ENCODE measurements around the gene SLC6A19.

Gene SLC6A19

GRCh38 chr5:1244255-1244654 is 42.9 kb downstream of the SLC6A19 start:
- DNase-seq (ENCODE audit: low spot score): no peak

GRCh38 chr5:1244976-1245375 is 43.6 kb downstream of the SLC6A19 start:
- DNase-seq (ENCODE audit: low spot score): no peak

- no peak for DNase-seq (ENCODE audit: low spot score)
Measured at GRCh38 chr5:1245905-1246576, 44.6 kb downstream of the SLC6A19 start.

GRCh38 chr5:1246711-1247431 is 45.5 kb downstream of the SLC6A19 start:
- DNase-seq (ENCODE audit: low spot score): peak; percentile 62

- DNase-seq (ENCODE audit: low spot score): no peak
Measured at GRCh38 chr5:1247811-1248210, 46.4 kb downstream of the SLC6A19 start.

- no peak for DNase-seq (ENCODE audit: low spot score)
Measured at GRCh38 chr5:1249366-1250280, 48.2 kb downstream of the SLC6A19 start.

- DNase-seq (ENCODE audit: low spot score): no peak
Measured at GRCh38 chr5:1251678-1252580, 50.5 kb downstream of the SLC6A19 start.

- DNase-seq (ENCODE audit: low spot score): no peak
Measured at GRCh38 chr5:1252681-1253080, 51.3 kb downstream of the SLC6A19 start.

GRCh38 chr5:1253456-1254105 is 52.2 kb downstream of the SLC6A19 start:
- DNase-seq (ENCODE audit: low spot score): no peak

GRCh38 chr5:1254196-1254595 is 52.8 kb downstream of the SLC6A19 start:
- no peak for DNase-seq (ENCODE audit: low spot score)

GRCh38 chr5:1255081-1255561 is 53.7 kb downstream of the SLC6A19 start:
- DNase-seq (ENCODE audit: low spot score): no peak

- no peak for DNase-seq (ENCODE audit: low spot score)
Measured at GRCh38 chr5:1256776-1257175, 55.4 kb downstream of the SLC6A19 start.

- DNase-seq (ENCODE audit: low spot score): no peak
Measured at GRCh38 chr5:1257363-1257762, 56.0 kb downstream of the SLC6A19 start.

GRCh38 chr5:1257841-1258240 is 56.4 kb downstream of the SLC6A19 start:
- no peak for DNase-seq (ENCODE audit: low spot score)

GRCh38 chr5:1259806-1260480 is 58.5 kb downstream of the SLC6A19 start:
- no peak for DNase-seq (ENCODE audit: low spot score)

GRCh38 chr5:1261643-1262042 is 60.2 kb downstream of the SLC6A19 start:
- no peak for DNase-seq (ENCODE audit: low spot score)

GRCh38 chr5:1262381-1262780 is 61.0 kb downstream of the SLC6A19 start:
- no peak for DNase-seq (ENCODE audit: low spot score)

- DNase-seq (ENCODE audit: low spot score): no peak
Measured at GRCh38 chr5:1264211-1264610, 62.8 kb downstream of the SLC6A19 start.

GRCh38 chr5:1265026-1265425 is 63.6 kb downstream of the SLC6A19 start:
- no peak for DNase-seq (ENCODE audit: low spot score)
